H7 (cell line): Measurements from ENCODE around the gene WDR27. TPM values are rescaled to one million over a fixed set of nuclear protein-coding genes. Genes with fewer than 3 reads are reported as not detected.
"Not testable (repeated sequence)": the region's sequence is repeated elsewhere in the genome, so short reads cannot be mapped to it uniquely, and the experiment has no call there.

Experiments
- DNase-seq: peaks from one replicate; pipeline ENCODE4 v3.0.0; 2012
- H3K27me3 ChIP-seq: 2 replicates; pipeline ENCODE4 v1.6.0; 2011; ENCODE audit warnings: mild to moderate bottlenecking, low read length; ENCODE audit not compliant: control insufficient read depth, insufficient read depth
- H3K36me3 ChIP-seq: replicated peaks from 2 replicates; pipeline ENCODE4 v1.5.1; 2011; ENCODE audit warnings: low read length; ENCODE audit not compliant: control insufficient read depth, insufficient read depth
- H3K4me3 ChIP-seq: 2 replicates; pipeline ENCODE4 v1.5.1; 2011; ENCODE audit warnings: low read depth, mild to moderate bottlenecking, control low read depth, low read length, moderate library complexity; ENCODE audit not compliant: insufficient read depth
- total RNA-seq: library from RNA; depleted of rRNA; stranded (reverse); fragments of >200 nt; shearing (Covaris generic); gene quantifications from 2 replicates; pipeline ENCODE4 v1.2.3, GENCODE V29; 2014

Gene WDR27
- total RNA-seq, 1 experiment from 2014 or later = 45.4 TPM

DNA sequence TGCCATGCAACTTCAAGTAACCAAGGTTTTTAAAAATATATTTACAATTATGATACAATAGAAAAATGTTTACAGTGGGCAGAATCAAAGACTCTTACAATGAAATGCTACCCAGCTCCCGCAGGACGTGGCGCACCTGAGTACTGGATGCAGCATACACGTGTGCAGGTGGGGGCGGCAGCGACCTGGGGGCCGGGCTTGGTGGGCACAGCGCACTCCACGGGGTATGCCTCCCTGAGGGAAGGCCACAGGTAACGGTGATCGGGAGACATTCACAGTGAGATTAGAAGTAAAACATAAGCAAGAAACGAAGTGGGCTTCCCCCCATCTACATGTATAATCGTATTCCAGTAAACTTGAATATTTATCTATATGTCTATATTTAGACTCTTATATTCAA is 54.2 kb downstream of the WDR27 start:
- Histone ChIP-seq H3K36me3 (no peaks in the 10 kb centered on the region; the same call in 1 of the 2 replicates), H3K4me3 (no peak overlapping the region), H3K27me3 (no peaks in the 10 kb centered on the region)
- DNase-seq = no peak

DNA sequence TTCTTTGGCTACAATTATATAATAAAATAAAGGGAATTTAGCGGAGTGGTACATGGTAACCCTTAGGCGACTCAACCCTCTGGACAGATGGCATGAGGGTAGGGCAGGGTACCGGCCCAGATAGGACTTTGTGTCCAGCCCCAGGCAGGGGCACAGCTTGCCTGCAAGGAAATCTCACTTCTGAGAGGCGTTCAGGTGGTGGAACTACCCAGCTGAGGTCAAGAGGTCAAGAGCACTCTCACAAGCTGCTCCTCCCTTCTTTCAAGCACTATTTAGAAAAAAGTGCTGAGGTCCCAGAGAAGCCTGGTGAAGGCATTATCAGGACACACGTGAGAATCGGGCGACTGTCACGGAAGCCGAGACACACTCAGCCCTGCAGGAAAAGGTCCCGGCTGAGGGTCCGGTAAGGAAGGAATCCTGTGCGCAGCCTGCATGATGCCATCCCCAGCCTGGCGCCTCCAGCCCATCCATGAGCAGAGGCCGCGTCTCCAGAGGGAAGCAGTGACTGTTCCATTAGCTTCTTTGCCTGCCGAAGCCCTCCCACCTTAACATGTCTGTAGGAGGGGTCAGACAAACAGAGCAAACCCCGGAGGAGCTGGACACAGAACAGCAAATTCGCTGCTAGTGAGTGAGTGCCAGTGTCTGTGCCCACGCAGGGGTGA is 54.8 kb downstream of the WDR27 start:
- no peak for DNase-seq
- no peaks in the 10 kb centered on the region; the same call in 1 of the 2 replicates for H3K36me3 ChIP-seq
- no peak overlapping the region for H3K4me3 ChIP-seq
- H3K27me3 ChIP-seq = no peaks in the 10 kb centered on the region

DNA sequence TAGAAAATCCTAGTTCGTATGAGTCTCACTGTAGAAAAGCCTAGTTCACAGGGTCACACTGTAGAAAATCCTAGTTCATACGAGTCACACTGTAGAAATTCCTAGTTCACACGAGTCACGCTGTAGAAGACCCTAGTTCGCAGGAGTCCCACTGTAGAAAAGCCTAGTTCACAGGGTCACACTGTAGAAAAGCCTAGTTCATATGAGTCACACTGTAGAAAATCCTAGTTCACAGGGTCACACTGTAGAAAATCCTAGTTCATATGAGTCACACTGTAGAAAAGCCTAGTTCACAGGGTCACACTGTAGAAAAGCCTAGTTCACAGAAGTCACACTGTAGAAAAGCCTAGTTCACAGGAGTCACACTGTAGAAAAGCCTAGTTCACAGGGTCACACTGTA is 56.4 kb downstream of the WDR27 start:
- not testable (repeated sequence) for H3K27me3 ChIP-seq, DNase-seq, H3K4me3 ChIP-seq, H3K36me3 ChIP-seq

DNA sequence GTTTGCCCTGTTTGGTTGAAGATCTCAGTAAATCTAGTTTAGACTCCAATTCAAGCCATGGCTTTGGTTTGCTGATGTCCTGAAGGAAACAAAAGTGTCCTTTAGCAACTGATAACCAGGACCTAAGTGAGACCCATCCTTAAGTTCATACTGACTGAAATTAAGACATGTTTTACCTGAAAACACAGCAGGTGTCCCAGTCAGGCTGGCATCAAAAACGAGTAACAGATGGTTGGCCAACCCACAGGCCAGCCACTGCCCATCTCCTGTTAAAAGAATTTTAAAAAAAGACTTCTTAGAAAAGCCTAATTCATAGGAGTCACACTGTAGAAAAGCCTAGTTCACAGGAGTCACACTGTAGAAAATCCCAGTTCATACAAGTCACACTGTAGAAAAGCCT is 58.3 kb downstream of the WDR27 start:
- no peak for DNase-seq
- H3K36me3 ChIP-seq = no peaks in the 10 kb centered on the region; the same call in 1 of the 2 replicates
- H3K27me3 ChIP-seq = no peaks in the 10 kb centered on the region
- H3K4me3 ChIP-seq = no peak overlapping the region

DNA sequence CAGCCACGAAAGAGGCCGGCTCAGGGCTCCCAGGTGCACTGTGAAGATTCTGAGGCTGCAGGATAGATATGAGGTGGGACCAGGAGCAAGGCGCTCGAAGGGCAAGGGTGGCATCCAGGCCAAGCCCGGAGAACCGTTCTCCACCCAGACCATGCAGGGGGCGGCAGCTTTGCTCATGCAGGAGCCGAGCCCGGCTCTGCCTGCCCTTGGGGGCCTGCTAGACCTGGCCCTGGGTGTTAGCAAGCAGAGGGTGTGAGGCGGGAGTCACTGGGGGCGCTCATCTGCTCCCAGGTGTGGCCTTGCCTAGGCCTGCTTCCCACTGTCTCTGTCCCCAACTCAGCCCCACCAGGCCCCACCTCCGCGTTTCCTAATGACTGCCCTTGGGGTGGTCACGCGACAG is 59.4 kb downstream of the WDR27 start:
- Histone ChIP-seq H3K4me3 (no peak overlapping the region), H3K27me3 (no peaks in the 10 kb centered on the region), H3K36me3 (peaks cover 3% of the 10 kb centered on the region)
- DNase-seq = no peak

DNA sequence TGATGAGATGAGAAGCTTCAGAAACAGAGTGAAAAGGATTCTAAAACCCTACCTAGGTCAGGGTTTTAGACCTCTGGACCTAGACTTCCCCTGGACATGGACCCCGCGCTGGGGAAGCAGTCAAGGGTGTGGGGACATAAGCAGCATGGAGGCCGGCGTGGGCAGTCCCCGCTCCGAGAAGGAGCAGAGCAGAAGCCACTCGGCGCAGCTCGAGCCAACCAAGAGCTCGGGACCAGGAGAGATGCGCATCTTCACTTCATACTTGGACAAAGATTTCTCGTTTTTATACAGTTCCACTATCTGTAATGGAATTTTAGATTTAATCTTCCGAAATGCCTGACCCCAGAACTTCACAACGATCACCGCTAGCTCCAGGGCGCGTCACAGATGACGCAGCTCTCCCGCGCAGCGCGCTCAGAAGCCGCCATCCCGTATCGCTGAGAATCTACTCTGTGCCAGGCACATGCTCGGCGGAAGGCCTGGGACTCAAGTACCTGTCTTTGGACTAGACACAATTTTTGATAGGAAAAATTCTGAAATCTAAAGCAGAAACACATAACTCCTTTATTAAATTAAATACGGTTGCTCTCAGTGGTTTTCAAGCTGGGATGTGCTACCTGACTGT is 60.3 kb downstream of the WDR27 start:
- no peak overlapping the region for H3K4me3 ChIP-seq
- no peaks in the 10 kb centered on the region for H3K27me3 ChIP-seq
- no peak for DNase-seq
- H3K36me3 ChIP-seq = peaks cover 5% of the 10 kb centered on the region

DNA sequence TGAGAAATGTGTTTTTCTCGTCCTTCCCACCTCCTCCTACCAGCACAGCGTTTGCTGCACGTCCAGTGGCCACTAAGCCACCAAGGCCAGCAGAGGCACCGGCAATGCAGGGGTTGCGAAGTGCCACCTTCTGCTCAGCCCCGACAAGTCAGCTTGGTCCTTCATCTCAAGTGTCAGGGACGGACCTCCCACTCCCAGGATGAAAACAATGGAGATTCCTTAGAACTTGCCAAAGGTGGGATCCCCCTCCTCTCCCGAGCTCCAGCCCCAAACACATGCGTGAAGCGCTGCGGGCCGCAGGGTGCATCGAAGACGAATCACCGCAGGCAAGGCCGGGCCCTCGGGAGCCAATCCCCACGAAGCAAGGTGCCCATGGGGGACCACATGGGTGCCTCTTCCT is 60.8 kb downstream of the WDR27 start:
- H3K4me3 ChIP-seq = no peak overlapping the region
- H3K27me3 ChIP-seq = no peaks in the 10 kb centered on the region
- no peak for DNase-seq
- peaks cover 5% of the 10 kb centered on the region for H3K36me3 ChIP-seq

DNA sequence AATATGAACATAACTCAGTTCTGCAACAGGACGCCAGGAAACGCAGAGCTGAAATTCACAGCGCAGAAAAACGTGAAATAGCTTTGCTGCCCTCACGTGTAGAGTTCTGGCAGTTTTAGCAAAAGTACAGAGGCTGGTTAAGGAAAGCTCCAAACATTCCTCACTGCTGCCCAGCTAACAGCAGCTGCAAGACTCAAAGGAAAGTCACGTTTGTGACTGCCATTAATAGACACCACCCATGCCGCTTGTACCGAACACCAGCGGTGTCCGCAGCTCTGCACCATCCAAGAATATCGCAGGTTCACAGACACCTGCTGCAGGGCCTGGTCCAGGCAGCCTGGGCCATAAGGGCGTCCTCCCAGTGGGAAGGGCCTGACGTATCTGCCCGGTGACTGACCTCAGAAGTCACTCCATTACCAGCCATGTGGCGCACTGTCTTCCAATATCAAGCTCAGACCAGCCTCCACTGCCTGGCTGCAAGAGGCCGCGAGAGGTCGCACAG is 61.4 kb downstream of the WDR27 start:
- Histone ChIP-seq H3K27me3 (no peaks in the 10 kb centered on the region), H3K4me3 (no peak overlapping the region), H3K36me3 (peaks cover 5% of the 10 kb centered on the region)
- DNase-seq = no peak

DNA sequence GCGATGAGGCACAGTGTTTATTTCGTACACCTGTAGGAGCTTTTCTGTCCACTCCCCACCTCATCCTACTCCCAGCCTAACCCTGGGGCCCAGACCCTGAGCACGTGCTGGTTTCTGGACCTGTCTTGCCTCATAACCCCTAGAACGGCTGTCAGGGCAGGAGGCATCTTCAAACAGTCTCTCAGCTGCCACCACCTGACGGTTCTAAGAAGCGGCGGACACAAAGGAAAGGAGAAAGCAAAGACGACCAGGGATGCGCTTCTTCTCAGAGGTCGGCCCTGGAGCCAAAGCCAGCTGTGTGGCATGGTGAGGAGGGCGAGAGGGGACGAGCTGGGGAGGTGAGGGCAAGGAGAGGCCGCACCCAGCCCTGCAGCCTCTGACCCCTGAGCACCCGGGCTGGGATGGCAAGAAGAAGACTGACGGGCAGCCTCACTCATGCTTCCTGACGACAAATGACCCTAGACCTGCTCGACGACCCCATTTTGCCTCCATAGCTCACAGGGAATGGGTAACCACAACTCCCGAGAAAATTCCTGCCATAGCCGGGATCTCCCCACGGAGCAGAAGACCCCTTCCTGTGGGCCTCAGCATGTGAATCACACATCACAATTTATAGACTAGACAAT is 62.1 kb downstream of the WDR27 start:
- peaks cover 5% of the 10 kb centered on the region for H3K36me3 ChIP-seq
- peak; percentile 51 for DNase-seq
- H3K27me3 ChIP-seq = no peaks in the 10 kb centered on the region
- no peak overlapping the region for H3K4me3 ChIP-seq

DNA sequence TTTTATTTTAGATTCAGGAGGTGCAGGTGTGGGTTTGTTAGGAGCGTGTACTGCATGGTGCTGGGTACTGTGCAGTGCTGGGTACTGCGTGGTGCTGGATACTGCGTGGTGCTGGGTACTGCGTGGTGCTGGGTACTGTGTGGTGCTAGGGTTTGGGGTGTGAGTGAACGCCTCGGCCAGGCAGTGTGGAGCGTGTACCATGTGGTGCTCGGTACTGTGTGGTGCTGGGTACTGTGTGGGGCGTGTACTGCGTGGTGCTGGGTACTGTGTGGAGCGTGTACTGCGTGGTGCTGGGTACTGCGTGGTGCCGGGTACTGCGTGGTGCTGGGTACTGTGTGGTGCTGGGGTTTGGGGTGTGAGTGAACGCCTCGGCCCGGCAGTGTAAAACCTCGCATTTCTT is 62.9 kb downstream of the WDR27 start:
- Histone ChIP-seq H3K4me3 (no peak overlapping the region), H3K36me3 (peaks cover 9% of the 10 kb centered on the region), H3K27me3 (no peaks in the 10 kb centered on the region)
- DNase-seq = no peak

DNA sequence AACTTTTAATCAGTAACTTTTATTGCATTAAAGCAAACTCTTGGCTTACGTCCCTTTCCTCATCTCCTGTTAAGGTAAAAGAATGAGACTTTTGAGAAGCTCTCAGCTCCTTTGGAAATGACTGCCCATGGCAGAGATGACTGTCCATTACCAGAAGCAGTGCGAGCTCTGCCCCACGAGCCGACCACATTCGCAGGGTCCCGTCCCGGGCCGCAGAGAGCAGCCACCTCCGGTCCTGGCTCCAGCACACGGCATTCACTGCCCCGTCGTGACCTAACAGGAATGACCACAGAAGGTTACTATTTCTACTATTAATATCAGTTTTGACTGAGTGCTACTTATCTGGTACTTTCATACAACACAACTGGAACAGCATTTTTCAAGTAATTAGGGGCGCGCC is 63.4 kb downstream of the WDR27 start:
- DNase-seq = peak; percentile 11
- Histone ChIP-seq H3K4me3 (no peak overlapping the region), H3K36me3 (peaks cover 11% of the 10 kb centered on the region), H3K27me3 (no peaks in the 10 kb centered on the region)

DNA sequence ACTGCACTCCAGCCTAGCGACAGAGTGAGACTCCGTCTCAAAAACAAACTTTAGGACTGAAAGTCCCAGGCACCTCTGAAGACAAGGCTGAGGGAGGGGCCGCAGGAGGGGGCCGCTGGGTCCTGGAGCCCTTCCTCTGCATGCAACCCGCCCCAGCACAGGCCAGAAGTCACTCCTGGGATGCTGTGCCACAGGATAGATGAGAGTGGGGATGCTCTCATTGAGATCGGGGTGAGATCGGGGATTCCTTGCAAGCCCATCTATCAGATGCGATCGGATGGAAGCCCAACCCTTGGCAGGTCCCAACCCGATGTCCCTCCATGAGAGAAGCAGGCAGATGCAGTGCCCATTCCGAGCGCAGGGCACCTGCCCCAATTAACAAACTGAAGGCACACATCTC is 66.5 kb downstream of the WDR27 start:
- Histone ChIP-seq H3K4me3 (no peak overlapping the region), H3K27me3 (no peaks in the 10 kb centered on the region), H3K36me3 (peaks cover 13% of the 10 kb centered on the region)
- peak; percentile 25 for DNase-seq

DNA sequence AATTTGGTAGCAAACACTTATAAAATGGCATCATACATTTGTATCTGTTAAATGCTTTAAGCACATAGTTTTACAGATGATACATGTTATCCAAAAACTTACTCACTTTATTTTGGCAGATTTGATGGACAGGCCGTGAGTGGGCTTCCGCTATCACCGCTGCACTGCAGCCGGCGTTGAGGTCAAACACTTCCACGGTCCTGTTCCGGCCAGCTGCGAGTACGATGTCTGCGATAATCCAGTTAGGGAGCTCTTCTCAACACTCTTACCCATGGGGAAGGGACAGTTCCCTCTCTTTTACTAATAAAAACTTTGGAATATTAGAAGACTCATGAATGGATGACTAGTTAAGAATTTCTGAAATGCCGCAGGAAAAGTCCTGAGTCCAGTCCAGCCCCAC is 69.0 kb downstream of the WDR27 start:
- no peak overlapping the region for H3K4me3 ChIP-seq
- H3K36me3 ChIP-seq = peaks cover 13% of the 10 kb centered on the region
- H3K27me3 ChIP-seq = no peaks in the 10 kb centered on the region
- no peak for DNase-seq

DNA sequence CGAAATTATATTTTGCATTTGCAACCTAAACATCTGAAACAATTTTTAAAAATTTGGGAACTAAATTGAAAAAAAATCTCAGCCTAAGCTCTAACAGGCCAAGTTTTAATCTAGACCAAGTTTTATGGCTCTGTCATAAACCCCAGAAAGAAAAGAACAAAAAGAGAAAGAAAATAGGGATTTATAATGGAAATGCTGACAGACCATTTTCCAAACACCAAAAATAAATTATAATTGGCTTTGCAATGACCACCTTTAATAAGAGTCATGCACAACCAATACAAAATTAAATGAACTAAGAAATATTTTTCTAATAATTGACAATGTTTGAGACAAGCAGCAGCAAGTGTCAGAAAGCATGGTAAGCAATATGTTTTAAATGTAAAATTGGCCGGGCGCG is 72.6 kb downstream of the WDR27 start:
- peaks cover 9% of the 10 kb centered on the region for H3K36me3 ChIP-seq
- no peak for DNase-seq
- no peak overlapping the region for H3K4me3 ChIP-seq
- no peaks in the 10 kb centered on the region for H3K27me3 ChIP-seq
